ENCODE measurements around the gene CCDC85C. TPM values are rescaled to one million over a fixed set of nuclear protein-coding genes. Genes with fewer than 3 reads are reported as not detected.
A peak's percentile ranks its signal among the peaks of the same experiment; 100 is the strongest.

Gene CCDC85C
- total RNA-seq, 1 donor, result 11.2 TPM

- no peak overlapping the region for H3K4me3 ChIP-seq (ENCODE audit: low read depth, low read length)
- peak; percentile 58 for DNase-seq (ENCODE audit: low read depth)
- no peak for TF ChIP-seq CTCF (IDR thresholded peaks at IDR 0.05; ENCODE audit: insufficient read depth, low read depth, low read length)
Observed at GRCh38 chr14:99522457-99522891, 81.5 kb downstream of the CCDC85C start.

GRCh38 chr14:99522025-99522401 is 82.0 kb downstream of the CCDC85C start:
- no peak for TF ChIP-seq CTCF (IDR thresholded peaks at IDR 0.05; ENCODE audit: insufficient read depth, low read depth, low read length)
- H3K4me3 ChIP-seq (ENCODE audit: low read depth, low read length), result no peak overlapping the region
- no peak for DNase-seq (ENCODE audit: low read depth)

- no peak for TF ChIP-seq CTCF (IDR thresholded peaks at IDR 0.05; ENCODE audit: insufficient read depth, low read depth, low read length)
- DNase-seq (ENCODE audit: low read depth), result no peak
- H3K4me3 ChIP-seq (ENCODE audit: low read depth, low read length), result no peak overlapping the region
Observed at GRCh38 chr14:99521176-99522024, 82.6 kb downstream of the CCDC85C start.

- TF ChIP-seq CTCF (IDR thresholded peaks at IDR 0.05; ENCODE audit: insufficient read depth, low read depth, low read length), result no peak
- H3K4me3 ChIP-seq (ENCODE audit: low read depth, low read length), result no peak overlapping the region
- no peak for DNase-seq (ENCODE audit: low read depth)
Observed at GRCh38 chr14:99520571-99521081, 83.4 kb downstream of the CCDC85C start.

GRCh38 chr14:99519931-99520421 is 84.0 kb downstream of the CCDC85C start:
- TF ChIP-seq CTCF (IDR thresholded peaks at IDR 0.05; ENCODE audit: insufficient read depth, low read depth, low read length), result no peak
- H3K4me3 ChIP-seq (ENCODE audit: low read depth, low read length), result no peak overlapping the region
- no peak for DNase-seq (ENCODE audit: low read depth)

GRCh38 chr14:99519347-99519881 is 84.6 kb downstream of the CCDC85C start:
- DNase-seq (ENCODE audit: low read depth), result no peak
- H3K4me3 ChIP-seq (ENCODE audit: low read depth, low read length), result no peak overlapping the region
- no peak for TF ChIP-seq CTCF (IDR thresholded peaks at IDR 0.05; ENCODE audit: insufficient read depth, low read depth, low read length)
